HCT116 (cell line): ENCODE results near the gene ANXA6. TPM values are rescaled to one million over a fixed set of nuclear protein-coding genes. Genes with fewer than 3 reads are reported as not detected.

Experiments
- ATAC-seq: fragments of 200-7000 bp; cut with Tn5 transposase; 2 replicates; pipeline ENCODE4 v1.9.1; 2020; ENCODE audit warnings: mild to moderate bottlenecking, moderate library complexity
- BruUV-seq: library from RNA; stranded (reverse); fragments of 400-500 nt; replicated peaks from 2 replicates; lab custom pipeline; 2021; lab: Mats Ljungman, UMichigan
- CTCF ChIA-PET: fragments of 300-600 bp; sonication (Branson Sonifier 250); formaldehyde crosslinking; loops from one replicate; lab custom pipeline; 2021; ENCODE audit warnings: antibody characterized with exemption; lab: Charles Lee
- POLR2A ChIA-PET: fragments of 300-600, 350-600 bp; sonication (Branson Sonifier 250); formaldehyde crosslinking; loops from one replicate; lab custom pipeline; 2021; ENCODE audit warnings: antibody characterized with exemption; lab: Charles Lee
- RAD21 ChIA-PET, 2 experiments: fragments of 300-600 bp; sonication (Branson Sonifier 250); formaldehyde crosslinking; loops; one replicate each; lab custom pipeline; 2023; ENCODE audit warnings: low total read pairs in 2 of 2; ENCODE audit not compliant: uncharacterized antibody in 2 of 2, unreplicated experiment in 2 of 2, low non-redundant PET in 1 of 2; lab: Charles Lee
- DNase-seq: peaks from one replicate; pipeline ENCODE4 v3.0.0-alpha.2; 2010; ENCODE audit warnings: low read depth, low spot score
- H2AFZ ChIP-seq: fragments of 200-600 bp; shearing (Covaris generic), sonication (generic); 2 replicates; pipeline ENCODE4 v1.6.1; 2017; ENCODE audit warnings: low read depth, mixed run types, mixed read lengths, antibody characterized with exemption, low read length; ENCODE audit not compliant: poor library complexity, severe bottlenecking
- H3K27ac ChIP-seq: 2 replicates; pipeline ENCODE4 v1.5.1; 2012; ENCODE audit warnings: low read depth, low read length
- H3K27me3 ChIP-seq: fragments of 200-600 bp; sonication (generic); 2 replicates; pipeline ENCODE4 v1.6.1; 2016; ENCODE audit warnings: mixed run types, low read length, mixed read lengths; ENCODE audit not compliant: insufficient read depth
- H3K36me3 ChIP-seq, 2 experiments: fragments of 200-500 bp in 1 of 2; fragments of 200-600 bp in 1 of 2; sonication (Bioruptor generic) in 1 of 2; sonication (generic) in 1 of 2; 2 replicates each; pipeline versions ENCODE4 v1.5.1 to v1.6.1; 2014 to 2016; ENCODE audit warnings: low read length in 2 of 2, inconsistent platforms in 1 of 2, mixed read lengths in 1 of 2, mixed run types in 1 of 2; ENCODE audit not compliant: insufficient read depth in 2 of 2, control insufficient read depth in 1 of 2
- H3K4me1 ChIP-seq, 2 experiments: fragments of 200-600 bp in 1 of 2; sonication (generic) in 1 of 2; 2 replicates each; pipeline versions ENCODE4 v1.5.1 to v1.6.1; 2012 to 2017; ENCODE audit warnings: low read length in 2 of 2, inconsistent platforms in 1 of 2, mild to moderate bottlenecking in 1 of 2, mixed read lengths in 1 of 2, mixed run types in 1 of 2, moderate library complexity in 1 of 2; ENCODE audit not compliant: insufficient read depth in 2 of 2, control insufficient read depth in 1 of 2
- H3K4me2 ChIP-seq: fragments of 200-600 bp; sonication (generic); 2 replicates; pipeline ENCODE4 v1.6.1; 2017; ENCODE audit warnings: mixed run types, low read length, mixed read lengths
- H3K4me3 ChIP-seq, 2 experiments: fragments of 200-600 bp in 1 of 2; sonication (generic) in 1 of 2; replicated peaks in 1 of 2; 2 replicates each; pipeline ENCODE4 v1.5.1; 2011 to 2016; ENCODE audit warnings: low read length in 2 of 2, control low read depth in 1 of 2, low read depth in 1 of 2, mild to moderate bottlenecking in 1 of 2, mixed read lengths in 1 of 2, mixed run types in 1 of 2
- H3K79me2 ChIP-seq: fragments of 200-600 bp; sonication (generic); 2 replicates; pipeline ENCODE4 v1.6.1; 2017; ENCODE audit warnings: mild to moderate bottlenecking, mixed run types, low read length, moderate library complexity, mixed read lengths; ENCODE audit not compliant: insufficient read depth
- H3K9ac ChIP-seq: fragments of 200-600 bp; sonication (generic); 2 replicates; pipeline ENCODE4 v1.6.1; 2016; ENCODE audit warnings: low read length, mixed read lengths
- H3K9me2 ChIP-seq: fragments of 200-600 bp; sonication (generic), shearing (Covaris generic); 2 replicates; pipeline ENCODE4 v1.6.1; 2017; ENCODE audit warnings: mixed run types, mild to moderate bottlenecking, moderate library complexity; ENCODE audit not compliant: insufficient read depth
- H3K9me3 ChIP-seq, 2 experiments: fragments of 200-500 bp in 1 of 2; fragments of 200-600 bp in 1 of 2; sonication (Bioruptor generic) in 1 of 2; sonication (generic) in 1 of 2; 2 replicates each; pipeline ENCODE4 v1.6.1; 2014 to 2017; ENCODE audit warnings: low read length in 2 of 2, mixed read lengths in 2 of 2, inconsistent platforms in 1 of 2, low read depth in 1 of 2, mild to moderate bottlenecking in 1 of 2, mixed run types in 1 of 2, moderate library complexity in 1 of 2; ENCODE audit not compliant: control insufficient read depth in 1 of 2, insufficient read depth in 1 of 2
- H4K20me1 ChIP-seq: fragments of 200-600 bp; sonication (generic), shearing (Covaris generic); 2 replicates; pipeline ENCODE4 v1.6.1; 2017; ENCODE audit warnings: mixed run types, mild to moderate bottlenecking, moderate library complexity; ENCODE audit not compliant: insufficient read depth
- CBX3 ChIP-seq: IDR thresholded peaks from 2 replicates; pipeline ENCODE4 v1.6.1; 2012; ENCODE audit warnings: low read depth
- CEBPB ChIP-seq: IDR thresholded peaks from 2 replicates; pipeline ENCODE4 v1.6.1; 2012; ENCODE audit warnings: low read depth
- CTCF ChIP-seq, 3 experiments: fragments of 200-600 bp in 1 of 3; sonication (generic) in 1 of 3; IDR thresholded peaks in 2 of 3; conservative IDR thresholded peaks in 1 of 3; 2 replicates each; pipeline ENCODE4 v1.5.1; 2012 to 2017; ENCODE audit warnings: low read depth in 2 of 3, low read length in 2 of 3, antibody characterized with exemption in 1 of 3, borderline replicate concordance in 1 of 3, control low read depth in 1 of 3, mild to moderate bottlenecking in 1 of 3, mixed read lengths in 1 of 3, mixed run types in 1 of 3, moderate library complexity in 1 of 3; ENCODE audit not compliant: insufficient read depth in 1 of 3
- EGR1 ChIP-seq: IDR thresholded peaks from 2 replicates; pipeline ENCODE4 v1.6.1; 2012; ENCODE audit warnings: low read depth
- ELF1 ChIP-seq: IDR thresholded peaks from 2 replicates; pipeline ENCODE4 v1.6.1; 2012; ENCODE audit warnings: low read depth, borderline replicate concordance
- EZH2phosphoT487 ChIP-seq: fragments of 200-600 bp; IDR thresholded peaks from 2 replicates; pipeline ENCODE4 v1.6.1; 2018; ENCODE audit warnings: antibody characterized with exemption, borderline replicate concordance
- FOSL1 ChIP-seq: IDR thresholded peaks from 2 replicates; pipeline ENCODE4 v1.6.1; 2012; ENCODE audit warnings: low read depth
- JUND ChIP-seq: IDR thresholded peaks from 2 replicates; pipeline ENCODE4 v1.6.1; 2012
- POLR2AphosphoS5 ChIP-seq: IDR thresholded peaks from 2 replicates; pipeline ENCODE4 v1.6.1; 2011; ENCODE audit warnings: mild to moderate bottlenecking, low read depth, low read length, moderate library complexity
- RAD21 ChIP-seq: IDR thresholded peaks from 2 replicates; pipeline ENCODE4 v1.6.1; 2012; ENCODE audit warnings: low read depth, mild to moderate bottlenecking
- SP1 ChIP-seq: IDR thresholded peaks from 2 replicates; pipeline ENCODE4 v1.6.1; 2012; ENCODE audit warnings: low read depth
- YY1 ChIP-seq: IDR thresholded peaks from 2 replicates; pipeline ENCODE4 v1.6.1; 2011; ENCODE audit warnings: low read length, low read depth, moderate library complexity, mild to moderate bottlenecking; ENCODE audit not compliant: insufficient replicate concordance; ENCODE audit errors: extremely low read depth
- ZFX ChIP-seq: fragments of 450-650 bp; IDR thresholded peaks from 2 replicates; pipeline ENCODE4 v1.6.1; 2017
- intact Hi-C: fragments of 100-400 bp; cut with micrococcal nuclease; formaldehyde crosslinking; loops from 2 replicates; pipeline ENCODE4 v1.10.0; 2022
- total RNA-seq: library from RNA; stranded (reverse); gene quantifications from one replicate; pipeline ENCODE4 v1.2.1, GENCODE V29; 2021; ENCODE audit not compliant: unreplicated experiment
- TF ChIP-seq, protein P1 (sequence below): IDR thresholded peaks from 2 replicates; pipeline ENCODE4 v1.6.1; 2012
- TF ChIP-seq, protein P2 (sequence below): IDR thresholded peaks from 2 replicates; pipeline ENCODE4 v1.6.1; 2012; ENCODE audit warnings: low read depth
- TF ChIP-seq, protein P3 (sequence below): IDR thresholded peaks from 2 replicates; pipeline ENCODE4 v1.6.1; 2012

ANXA6 gene
- total RNA-seq, 1 experiment from 2014 or later = 71.9 TPM

GRCh38 chr5:151142933-151143332 is 14.6 kb downstream of the ANXA6 start:
- no peak overlapping the region for H3K4me3 ChIP-seq
- ChIA-PET RAD21 (interaction anchor here (0.7 kb wide), 2 partner anchors 39 to 93 kb away, joined by 3 read pairs; no protein-coding TSS in a partner anchor), CTCF (interaction anchor here (0.8 to 1.9 kb wide), 2 partner anchors 17 to 22 kb away, joined by 3 to 5 read pairs; no protein-coding TSS in a partner anchor)
- H3K9ac ChIP-seq = no peak overlapping the region
- peaks cover 0 to 12% of the 10 kb centered on the region in 2 experiments; a peak in 2 of 4 replicates for H3K36me3 ChIP-seq
- no peak for ATAC-seq
- H3K79me2 ChIP-seq = no peaks in the 10 kb centered on the region
- intact Hi-C loops = no loop called here
- no peaks in the 10 kb centered on the region for H3K9me3 ChIP-seq
- no peak overlapping the region for H2AFZ ChIP-seq
- H4K20me1 ChIP-seq = no peaks in the 10 kb centered on the region
- BruUV-seq = no TSS peak
- TF ChIP-seq CEBPB = no peak
- TF ChIP-seq EGR1 = no peak
- TF ChIP-seq SP1 = no peak
- TF ChIP-seq CBX3 = no peak
- TF ChIP-seq FOSL1 = no peak
- TF ChIP-seq YY1 = no peak
- TF ChIP-seq, protein P1, sequence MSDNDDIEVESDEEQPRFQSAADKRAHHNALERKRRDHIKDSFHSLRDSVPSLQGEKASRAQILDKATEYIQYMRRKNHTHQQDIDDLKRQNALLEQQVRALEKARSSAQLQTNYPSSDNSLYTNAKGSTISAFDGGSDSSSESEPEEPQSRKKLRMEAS = no peak
- TF ChIP-seq, protein P2, sequence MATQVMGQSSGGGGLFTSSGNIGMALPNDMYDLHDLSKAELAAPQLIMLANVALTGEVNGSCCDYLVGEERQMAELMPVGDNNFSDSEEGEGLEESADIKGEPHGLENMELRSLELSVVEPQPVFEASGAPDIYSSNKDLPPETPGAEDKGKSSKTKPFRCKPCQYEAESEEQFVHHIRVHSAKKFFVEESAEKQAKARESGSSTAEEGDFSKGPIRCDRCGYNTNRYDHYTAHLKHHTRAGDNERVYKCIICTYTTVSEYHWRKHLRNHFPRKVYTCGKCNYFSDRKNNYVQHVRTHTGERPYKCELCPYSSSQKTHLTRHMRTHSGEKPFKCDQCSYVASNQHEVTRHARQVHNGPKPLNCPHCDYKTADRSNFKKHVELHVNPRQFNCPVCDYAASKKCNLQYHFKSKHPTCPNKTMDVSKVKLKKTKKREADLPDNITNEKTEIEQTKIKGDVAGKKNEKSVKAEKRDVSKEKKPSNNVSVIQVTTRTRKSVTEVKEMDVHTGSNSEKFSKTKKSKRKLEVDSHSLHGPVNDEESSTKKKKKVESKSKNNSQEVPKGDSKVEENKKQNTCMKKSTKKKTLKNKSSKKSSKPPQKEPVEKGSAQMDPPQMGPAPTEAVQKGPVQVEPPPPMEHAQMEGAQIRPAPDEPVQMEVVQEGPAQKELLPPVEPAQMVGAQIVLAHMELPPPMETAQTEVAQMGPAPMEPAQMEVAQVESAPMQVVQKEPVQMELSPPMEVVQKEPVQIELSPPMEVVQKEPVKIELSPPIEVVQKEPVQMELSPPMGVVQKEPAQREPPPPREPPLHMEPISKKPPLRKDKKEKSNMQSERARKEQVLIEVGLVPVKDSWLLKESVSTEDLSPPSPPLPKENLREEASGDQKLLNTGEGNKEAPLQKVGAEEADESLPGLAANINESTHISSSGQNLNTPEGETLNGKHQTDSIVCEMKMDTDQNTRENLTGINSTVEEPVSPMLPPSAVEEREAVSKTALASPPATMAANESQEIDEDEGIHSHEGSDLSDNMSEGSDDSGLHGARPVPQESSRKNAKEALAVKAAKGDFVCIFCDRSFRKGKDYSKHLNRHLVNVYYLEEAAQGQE = no peak
- no peak for TF ChIP-seq POLR2AphosphoS5
- TF ChIP-seq RAD21 = no peak
- TF ChIP-seq, protein P3, sequence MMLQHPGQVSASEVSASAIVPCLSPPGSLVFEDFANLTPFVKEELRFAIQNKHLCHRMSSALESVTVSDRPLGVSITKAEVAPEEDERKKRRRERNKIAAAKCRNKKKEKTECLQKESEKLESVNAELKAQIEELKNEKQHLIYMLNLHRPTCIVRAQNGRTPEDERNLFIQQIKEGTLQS = no peak
- no peak for TF ChIP-seq JUND
- no peak for TF ChIP-seq ZFX
- TF ChIP-seq CTCF (IDR thresholded peaks at IDR 0.05 in 2 of 3, conservative IDR thresholded peaks at IDR 0.05 in 1 of 3; ENCODE audit: borderline replicate concordance in 1 of 3, insufficient read depth in 1 of 3, low read depth in 2 of 3, low read length in 2 of 3) = no peak
- no peak for TF ChIP-seq EZH2phosphoT487
- no peak for TF ChIP-seq ELF1
- TF ChIP-seq, all 23 proteins: peak for 0
- DNase-seq = no peak
- Histone ChIP-seq H3K4me2 (no peak overlapping the region), H3K9me2 (no peaks in the 10 kb centered on the region), H3K27me3 (no peaks in the 10 kb centered on the region), H3K4me1 (no peaks in the 10 kb centered on the region), H3K27ac (no peak overlapping the region)
- POLR2A ChIA-PET = no interaction called here
